Measurements from ENCODE around the gene P4HA2.

Gene P4HA2

DNA sequence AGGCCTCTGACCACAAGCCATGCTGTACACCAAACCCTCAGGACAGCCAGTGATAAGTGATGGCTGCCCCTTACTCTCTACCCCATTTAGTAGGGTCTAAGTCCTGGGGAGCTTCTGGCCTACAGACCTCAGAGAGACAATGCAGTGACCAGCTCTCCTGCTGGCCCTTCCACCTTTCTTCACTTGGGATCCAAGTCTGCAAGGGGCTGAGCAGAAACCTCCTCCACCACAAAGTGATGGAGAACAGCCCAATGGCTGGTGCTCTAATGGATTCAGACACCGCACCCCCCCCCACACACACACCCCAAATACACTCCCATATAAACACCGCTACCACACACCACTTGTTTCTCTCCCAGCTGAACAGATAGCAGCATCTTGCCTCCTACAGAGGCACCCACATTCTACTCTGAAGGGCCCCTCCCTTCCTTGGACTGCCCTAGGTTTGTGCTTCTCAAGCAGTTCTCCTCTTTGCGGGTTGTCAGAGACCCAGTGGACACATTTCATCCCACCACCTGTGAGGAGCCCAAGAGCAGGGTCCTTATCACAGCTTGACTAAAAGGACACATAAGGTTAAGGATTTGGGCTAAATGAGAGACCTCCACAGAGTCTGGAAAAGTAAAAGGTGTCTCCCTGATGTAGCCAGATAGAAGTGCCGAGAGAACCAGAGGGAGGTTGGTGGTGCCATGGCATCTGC lies 28.6 kb upstream of the P4HA2 start:
- Histone ChIP-seq H3K27ac (ENCODE audit: low read length) (no peak overlapping the region), H3K4me3 (ENCODE audit: low read depth in 1 of 2, low read length in 2 of 2) (no peak overlapping the region), H3K9me3 (ENCODE audit: control insufficient read depth in 1 of 2, low read length in 2 of 2) (no peaks in the 10 kb centered on the region), H3K4me1 (ENCODE audit: control insufficient read depth in 1 of 2, insufficient read depth in 2 of 2, low read length in 2 of 2) (peaks cover 2 to 4% of the 10 kb centered on the region in 2 donors), H3K36me3 (ENCODE audit: control insufficient read depth in 1 of 2, insufficient read depth in 2 of 2, low read length in 2 of 2) (no peaks in the 10 kb centered on the region), H3K27me3 (ENCODE audit: low read depth, low read length) (peaks cover 4% of the 10 kb centered on the region)

DNA sequence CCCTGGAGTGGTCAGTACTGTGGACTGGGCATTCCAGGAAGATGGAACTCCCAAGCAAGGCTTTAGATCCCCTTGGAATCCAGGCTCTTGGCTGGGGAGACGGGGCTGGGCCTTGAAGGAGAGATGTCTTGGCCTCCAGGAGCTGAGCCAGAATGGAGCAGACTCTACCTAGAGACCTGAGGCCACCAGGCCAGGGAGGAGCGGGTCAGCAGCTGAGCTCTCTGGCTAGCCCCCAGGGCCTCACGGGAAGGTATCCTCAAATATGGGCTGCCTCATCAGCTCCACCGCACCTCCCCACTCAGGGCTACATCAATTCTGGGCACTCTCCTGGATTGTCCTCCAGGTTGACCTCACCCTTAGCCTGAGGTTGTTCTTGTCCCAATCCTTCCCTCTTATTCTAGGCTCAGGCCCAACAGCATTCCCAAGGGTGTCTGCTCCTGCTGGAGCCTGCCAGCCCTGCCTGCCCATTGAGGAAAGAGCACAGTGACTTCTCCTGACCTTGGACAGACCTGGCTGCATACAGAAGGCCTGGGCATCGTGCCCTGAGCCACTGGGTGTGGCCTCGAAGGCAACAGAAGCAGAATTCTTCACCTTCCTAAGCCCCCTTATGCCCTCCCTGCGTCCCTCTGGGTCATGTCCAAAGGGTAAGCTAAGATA lies 26.8 kb upstream of the P4HA2 start:
- no peak overlapping the region for H3K27ac ChIP-seq (ENCODE audit: low read length)
- H3K4me1 ChIP-seq (ENCODE audit: control insufficient read depth in 1 of 2, insufficient read depth in 2 of 2, low read length in 2 of 2) = no peaks in the 10 kb centered on the region
- H3K36me3 ChIP-seq (ENCODE audit: control insufficient read depth in 1 of 2, insufficient read depth in 2 of 2, low read length in 2 of 2) = no peaks in the 10 kb centered on the region
- H3K27me3 ChIP-seq (ENCODE audit: low read depth, low read length) = peaks cover 4% of the 10 kb centered on the region
- no peaks in the 10 kb centered on the region for H3K9me3 ChIP-seq (ENCODE audit: control insufficient read depth in 1 of 2, low read length in 2 of 2)
- H3K4me3 ChIP-seq (ENCODE audit: low read depth in 1 of 2, low read length in 2 of 2) = no peak overlapping the region

DNA sequence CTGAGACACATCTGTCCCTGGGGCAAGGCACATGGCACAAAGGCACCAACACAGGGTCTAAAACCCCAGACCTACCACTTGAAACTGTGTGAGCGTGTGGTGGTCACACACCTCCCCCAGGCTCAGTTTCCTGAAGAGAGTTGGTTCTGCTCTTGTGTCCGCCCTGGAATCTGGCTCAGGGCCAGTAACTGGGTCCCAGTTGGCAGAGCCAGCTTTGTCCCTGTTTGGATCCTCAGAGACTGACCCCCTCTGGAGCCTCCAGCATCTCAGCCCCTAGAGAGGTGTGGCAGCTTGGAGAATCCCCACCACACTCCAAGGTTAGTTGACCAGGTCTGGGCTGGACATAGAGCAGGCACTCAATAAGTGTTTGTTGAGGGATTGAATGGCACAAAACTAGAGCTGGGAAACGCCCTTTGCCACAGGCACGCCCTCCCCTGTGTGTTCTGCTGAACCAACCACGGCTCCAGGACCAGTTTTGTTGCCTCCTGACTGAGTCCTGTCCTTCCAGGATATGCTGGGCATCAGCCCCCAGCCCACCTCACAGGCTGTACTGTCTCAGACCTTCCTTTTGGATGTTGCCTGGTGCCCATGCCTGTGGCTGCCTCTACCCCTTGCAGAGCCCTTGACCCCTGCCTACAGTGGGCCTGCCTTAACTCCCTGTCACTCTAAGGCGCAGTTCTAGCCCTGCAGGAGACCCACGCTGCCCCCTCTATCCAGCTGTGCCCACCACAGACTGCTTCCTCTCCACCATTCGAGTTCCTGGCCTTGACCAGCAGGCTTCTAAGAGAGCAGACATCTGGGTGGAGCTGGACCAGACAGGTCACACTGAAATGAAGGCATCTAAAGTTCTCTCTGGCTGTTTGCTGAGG lies 26.0 kb upstream of the P4HA2 start:
- H3K4me3 ChIP-seq (ENCODE audit: low read depth in 1 of 2, low read length in 2 of 2) = no peak overlapping the region
- no peaks in the 10 kb centered on the region for H3K36me3 ChIP-seq (ENCODE audit: control insufficient read depth in 1 of 2, insufficient read depth in 2 of 2, low read length in 2 of 2)
- H3K27ac ChIP-seq (ENCODE audit: low read length) = no peak overlapping the region
- peaks cover 4% of the 10 kb centered on the region for H3K27me3 ChIP-seq (ENCODE audit: low read depth, low read length)
- H3K4me1 ChIP-seq (ENCODE audit: control insufficient read depth in 1 of 2, insufficient read depth in 2 of 2, low read length in 2 of 2) = no peaks in the 10 kb centered on the region
- no peaks in the 10 kb centered on the region for H3K9me3 ChIP-seq (ENCODE audit: control insufficient read depth in 1 of 2, low read length in 2 of 2)

DNA sequence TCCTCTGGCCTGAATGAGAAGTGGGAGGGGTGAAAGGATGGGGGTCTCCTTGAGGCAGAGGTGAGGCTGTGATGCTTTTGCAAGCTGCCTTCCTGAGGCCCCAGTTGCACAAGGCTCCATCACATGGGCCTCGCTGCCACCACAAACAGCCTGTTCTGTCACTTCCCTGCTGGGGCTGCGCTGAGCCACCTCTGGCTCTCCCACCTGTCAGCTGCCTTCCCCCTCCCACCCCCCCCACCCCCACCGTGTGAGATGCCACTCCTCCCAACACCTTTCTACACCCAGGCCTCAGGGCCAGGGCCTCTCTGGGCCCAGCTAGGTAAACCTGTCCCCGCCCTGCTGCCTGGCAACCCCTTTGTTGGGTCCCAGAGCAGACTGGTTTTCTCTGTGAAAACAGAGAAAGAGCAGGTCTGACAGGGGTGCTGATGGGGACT lies 25.4 kb upstream of the P4HA2 start:
- H3K27ac ChIP-seq (ENCODE audit: low read length) = no peak overlapping the region
- peaks cover 4% of the 10 kb centered on the region for H3K27me3 ChIP-seq (ENCODE audit: low read depth, low read length)
- no peaks in the 10 kb centered on the region for H3K4me1 ChIP-seq (ENCODE audit: control insufficient read depth in 1 of 2, insufficient read depth in 2 of 2, low read length in 2 of 2)
- no peaks in the 10 kb centered on the region for H3K36me3 ChIP-seq (ENCODE audit: control insufficient read depth in 1 of 2, insufficient read depth in 2 of 2, low read length in 2 of 2)
- H3K4me3 ChIP-seq (ENCODE audit: low read depth in 1 of 2, low read length in 2 of 2) = no peak overlapping the region
- H3K9me3 ChIP-seq (ENCODE audit: control insufficient read depth in 1 of 2, low read length in 2 of 2) = no peaks in the 10 kb centered on the region

DNA sequence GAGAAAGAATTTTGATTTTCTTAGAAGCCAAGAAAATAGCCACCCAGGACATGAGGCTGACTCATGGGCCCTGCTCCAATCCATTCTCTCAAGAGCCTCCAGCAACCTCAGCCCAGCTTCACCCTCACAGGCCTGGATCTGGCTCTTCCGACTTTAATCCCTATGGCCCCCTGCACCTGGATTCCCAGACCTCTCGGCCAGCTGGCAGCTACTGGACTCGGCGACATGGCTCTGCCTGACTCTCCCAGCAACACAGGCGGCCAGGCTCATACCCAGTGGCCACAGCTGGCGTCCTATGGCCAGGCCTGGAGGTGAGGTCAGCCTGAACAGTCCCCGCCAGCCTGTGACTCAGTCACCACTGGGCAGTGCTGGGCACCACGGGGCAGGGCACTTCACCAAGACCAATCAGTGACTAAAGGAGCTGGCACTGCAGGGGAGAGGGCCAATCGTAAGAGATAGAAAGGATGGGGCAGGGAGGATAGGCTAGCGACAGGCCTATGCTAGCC lies 23.6 kb upstream of the P4HA2 start:
- no peaks in the 10 kb centered on the region for H3K4me1 ChIP-seq (ENCODE audit: control insufficient read depth in 1 of 2, insufficient read depth in 2 of 2, low read length in 2 of 2)
- no peak overlapping the region for H3K27ac ChIP-seq (ENCODE audit: low read length)
- no peaks in the 10 kb centered on the region for H3K9me3 ChIP-seq (ENCODE audit: control insufficient read depth in 1 of 2, low read length in 2 of 2)
- H3K36me3 ChIP-seq (ENCODE audit: control insufficient read depth in 1 of 2, insufficient read depth in 2 of 2, low read length in 2 of 2) = no peaks in the 10 kb centered on the region
- H3K4me3 ChIP-seq (ENCODE audit: low read depth in 1 of 2, low read length in 2 of 2) = no peak overlapping the region
- no peaks in the 10 kb centered on the region for H3K27me3 ChIP-seq (ENCODE audit: low read depth, low read length)

DNA sequence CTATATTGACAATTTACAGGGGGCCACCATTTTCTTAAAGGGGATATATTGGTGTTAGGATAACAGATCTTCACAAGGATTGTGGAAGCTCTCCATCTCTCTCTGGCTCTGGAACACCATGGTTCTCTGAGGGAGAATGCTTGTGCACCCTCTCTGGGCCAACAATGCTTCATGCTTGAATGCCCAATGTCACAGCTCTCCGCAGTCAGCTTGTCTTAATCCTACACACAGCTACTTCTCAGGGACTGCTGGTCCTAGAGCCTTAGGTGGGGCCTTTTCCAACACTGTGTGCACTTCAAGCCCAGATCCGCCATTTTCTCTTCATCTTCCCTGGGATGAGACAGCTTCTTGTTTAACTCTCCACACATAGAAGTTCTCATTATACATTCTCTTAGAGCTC lies 22.9 kb upstream of the P4HA2 start:
- Histone ChIP-seq H3K4me3 (ENCODE audit: low read depth in 1 of 2, low read length in 2 of 2) (no peak overlapping the region), H3K4me1 (ENCODE audit: control insufficient read depth in 1 of 2, insufficient read depth in 2 of 2, low read length in 2 of 2) (no peaks in the 10 kb centered on the region), H3K36me3 (ENCODE audit: control insufficient read depth in 1 of 2, insufficient read depth in 2 of 2, low read length in 2 of 2) (no peaks in the 10 kb centered on the region), H3K27me3 (ENCODE audit: low read depth, low read length) (no peaks in the 10 kb centered on the region), H3K9me3 (ENCODE audit: control insufficient read depth in 1 of 2, low read length in 2 of 2) (no peaks in the 10 kb centered on the region), H3K27ac (ENCODE audit: low read length) (no peak overlapping the region)

DNA sequence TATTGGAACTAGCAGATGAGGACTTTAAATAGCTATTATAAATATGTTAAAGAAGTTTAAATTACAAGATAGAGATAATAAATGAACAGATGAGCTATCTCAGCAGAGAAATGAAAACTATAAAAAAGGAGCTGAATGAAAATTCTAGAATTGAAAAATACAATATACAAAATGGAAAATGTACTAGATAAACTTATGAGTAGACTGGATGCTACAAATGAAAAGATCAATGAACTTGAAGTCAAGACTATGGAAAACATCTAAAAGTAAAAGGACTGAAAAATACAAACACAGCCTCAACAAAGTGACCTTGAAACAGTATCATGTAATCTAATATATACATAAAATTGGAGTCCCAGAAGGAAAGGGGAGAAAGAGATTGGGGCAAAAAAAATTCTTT lies 19.2 kb upstream of the P4HA2 start:
- H3K4me1 ChIP-seq (ENCODE audit: control insufficient read depth in 1 of 2, insufficient read depth in 2 of 2, low read length in 2 of 2) = no peaks in the 10 kb centered on the region
- H3K27ac ChIP-seq (ENCODE audit: low read length) = no peak overlapping the region
- H3K36me3 ChIP-seq (ENCODE audit: control insufficient read depth in 1 of 2, insufficient read depth in 2 of 2, low read length in 2 of 2) = no peaks in the 10 kb centered on the region
- no peaks in the 10 kb centered on the region for H3K27me3 ChIP-seq (ENCODE audit: low read depth, low read length)
- H3K4me3 ChIP-seq (ENCODE audit: low read depth in 1 of 2, low read length in 2 of 2) = no peak overlapping the region
- H3K9me3 ChIP-seq (ENCODE audit: control insufficient read depth in 1 of 2, low read length in 2 of 2) = no peaks in the 10 kb centered on the region

DNA sequence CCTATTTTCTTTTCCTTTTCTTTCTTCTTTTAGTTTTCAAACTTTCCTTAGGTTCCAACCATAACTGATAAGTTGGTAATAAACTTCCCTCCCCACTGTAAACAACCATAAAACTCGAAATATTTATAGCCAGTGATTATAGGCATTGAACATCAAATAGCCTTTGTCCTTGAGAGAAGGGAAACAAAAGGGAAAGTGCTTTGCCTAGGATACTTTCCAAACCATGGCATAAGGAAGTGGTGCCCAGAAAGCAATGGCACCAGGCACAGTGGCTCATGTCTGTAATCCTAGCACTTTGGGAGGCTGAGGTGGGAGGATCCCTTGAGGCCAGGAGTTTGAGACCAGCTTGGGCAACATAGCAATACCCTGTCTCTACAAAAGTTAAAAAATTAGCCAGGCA lies 17.9 kb upstream of the P4HA2 start:
- Histone ChIP-seq H3K27me3 (ENCODE audit: low read depth, low read length) (no peaks in the 10 kb centered on the region), H3K9me3 (ENCODE audit: control insufficient read depth in 1 of 2, low read length in 2 of 2) (no peaks in the 10 kb centered on the region), H3K4me3 (ENCODE audit: low read depth in 1 of 2, low read length in 2 of 2) (no peak overlapping the region), H3K4me1 (ENCODE audit: control insufficient read depth in 1 of 2, insufficient read depth in 2 of 2, low read length in 2 of 2) (no peaks in the 10 kb centered on the region), H3K36me3 (ENCODE audit: control insufficient read depth in 1 of 2, insufficient read depth in 2 of 2, low read length in 2 of 2) (no peaks in the 10 kb centered on the region), H3K27ac (ENCODE audit: low read length) (no peak overlapping the region)

DNA sequence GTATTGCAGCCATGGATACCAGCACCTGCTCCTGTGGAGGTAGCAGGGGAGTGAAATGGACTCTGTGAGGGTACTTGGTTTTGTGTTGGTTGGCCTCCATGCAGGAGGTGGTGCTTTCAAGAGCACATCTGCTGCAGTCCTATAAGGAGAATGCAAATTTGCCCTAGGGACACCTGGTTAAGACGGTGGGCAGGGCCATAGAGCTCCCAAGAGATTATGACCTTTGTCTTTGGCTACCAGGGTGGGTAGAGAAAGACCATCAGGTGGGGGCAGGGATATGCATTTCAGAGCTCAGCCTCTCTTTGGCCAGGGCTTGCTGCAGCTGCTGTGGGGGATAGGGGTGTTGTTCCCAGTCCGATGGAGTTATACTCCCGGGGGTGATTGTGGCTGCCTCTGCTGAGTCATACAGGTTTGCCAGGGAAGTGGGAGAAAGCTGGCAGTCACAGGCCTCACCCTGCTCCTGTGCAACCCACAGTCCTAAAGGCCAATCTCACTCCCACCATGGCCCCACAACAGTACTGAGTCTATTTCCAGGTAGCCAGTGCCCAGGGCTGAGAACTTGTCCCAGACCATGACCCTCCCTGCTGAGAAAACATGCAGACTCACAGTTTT lies 15.8 kb upstream of the P4HA2 start:
- Histone ChIP-seq H3K36me3 (ENCODE audit: control insufficient read depth in 1 of 2, insufficient read depth in 2 of 2, low read length in 2 of 2) (no peaks in the 10 kb centered on the region), H3K4me1 (ENCODE audit: control insufficient read depth in 1 of 2, insufficient read depth in 2 of 2, low read length in 2 of 2) (no peaks in the 10 kb centered on the region), H3K27ac (ENCODE audit: low read length) (no peak overlapping the region), H3K27me3 (ENCODE audit: low read depth, low read length) (no peaks in the 10 kb centered on the region), H3K4me3 (ENCODE audit: low read depth in 1 of 2, low read length in 2 of 2) (no peak overlapping the region), H3K9me3 (ENCODE audit: control insufficient read depth in 1 of 2, low read length in 2 of 2) (no peaks in the 10 kb centered on the region)

DNA sequence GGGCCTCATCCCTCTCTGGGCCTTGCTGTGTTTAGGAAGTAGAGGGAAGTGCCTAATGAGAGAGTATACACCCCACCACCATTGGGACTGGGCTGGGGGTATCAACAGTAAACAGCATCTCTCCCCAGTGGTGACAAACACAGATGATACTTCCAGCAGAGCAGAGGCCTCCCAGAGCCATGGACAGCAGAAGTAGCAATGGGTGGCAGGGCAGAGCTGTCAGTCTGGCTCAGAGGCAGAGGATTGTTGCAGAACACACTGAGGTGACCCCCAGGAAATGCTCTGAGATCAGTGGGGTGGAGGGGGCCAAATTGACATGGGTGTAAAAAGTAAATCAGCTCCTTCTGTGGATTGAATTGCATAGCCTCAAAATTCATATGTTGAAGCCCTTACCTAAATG lies 12.1 kb upstream of the P4HA2 start:
- H3K36me3 ChIP-seq (ENCODE audit: control insufficient read depth in 1 of 2, insufficient read depth in 2 of 2, low read length in 2 of 2) = no peaks in the 10 kb centered on the region
- no peak overlapping the region for H3K27ac ChIP-seq (ENCODE audit: low read length)
- H3K4me3 ChIP-seq (ENCODE audit: low read depth in 1 of 2, low read length in 2 of 2) = no peak overlapping the region
- no peaks in the 10 kb centered on the region for H3K4me1 ChIP-seq (ENCODE audit: control insufficient read depth in 1 of 2, insufficient read depth in 2 of 2, low read length in 2 of 2)
- H3K27me3 ChIP-seq (ENCODE audit: low read depth, low read length) = no peaks in the 10 kb centered on the region
- no peaks in the 10 kb centered on the region for H3K9me3 ChIP-seq (ENCODE audit: control insufficient read depth in 1 of 2, low read length in 2 of 2)

DNA sequence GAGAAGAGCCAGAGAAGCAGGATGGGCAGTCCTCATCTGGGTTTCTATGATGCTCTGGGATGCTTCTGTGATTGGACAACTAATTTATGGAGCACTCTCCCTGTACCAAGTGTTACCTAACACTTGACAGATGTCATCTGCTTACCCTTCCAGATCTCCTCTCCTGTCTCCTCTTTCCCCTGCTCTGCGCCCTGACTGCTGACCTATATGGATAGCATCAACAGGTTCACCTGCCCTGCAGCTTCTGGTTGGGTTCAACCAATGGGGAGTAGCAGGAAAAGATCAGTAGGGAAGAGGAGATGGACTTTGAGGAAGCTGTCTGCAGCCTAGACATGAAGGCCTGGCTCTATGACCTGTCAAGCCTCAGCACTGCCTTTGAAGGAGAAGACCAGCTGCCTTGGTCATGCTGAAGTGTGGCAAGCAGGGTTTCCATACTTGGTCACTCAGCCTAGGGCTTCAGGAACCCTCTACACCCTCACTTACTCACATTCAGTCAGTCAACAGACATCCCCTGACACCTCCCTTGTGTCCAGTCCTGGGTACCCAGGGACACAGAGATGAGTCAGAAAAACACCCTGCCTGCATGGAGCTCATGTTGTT lies 11.3 kb upstream of the P4HA2 start:
- Histone ChIP-seq H3K27ac (ENCODE audit: low read length) (no peak overlapping the region), H3K36me3 (ENCODE audit: control insufficient read depth in 1 of 2, insufficient read depth in 2 of 2, low read length in 2 of 2) (no peaks in the 10 kb centered on the region), H3K4me1 (ENCODE audit: control insufficient read depth in 1 of 2, insufficient read depth in 2 of 2, low read length in 2 of 2) (no peaks in the 10 kb centered on the region), H3K27me3 (ENCODE audit: low read depth, low read length) (no peaks in the 10 kb centered on the region), H3K9me3 (ENCODE audit: control insufficient read depth in 1 of 2, low read length in 2 of 2) (no peaks in the 10 kb centered on the region), H3K4me3 (ENCODE audit: low read depth in 1 of 2, low read length in 2 of 2) (no peak overlapping the region)
